H9 (cell line): ENCODE measurements around the gene IL21R. TPM values are rescaled to one million over a fixed set of nuclear protein-coding genes. Genes with fewer than 3 reads are reported as not detected.

Experiments
- DNase-seq: peaks from one replicate; pipeline ENCODE4 v3.0.0-alpha.2; 2017
- H2AFZ ChIP-seq: one replicate; pipeline ENCODE4 v1.6.1; 2013; ENCODE audit warnings: mild to moderate bottlenecking, low read length, control low read depth, moderate library complexity
- H2AK5ac ChIP-seq: 2 replicates; pipeline ENCODE4 v1.6.1; 2013; ENCODE audit warnings: low read length, control low read depth, mixed read lengths; ENCODE audit not compliant: insufficient read length
- H2BK120ac ChIP-seq: one replicate; pipeline ENCODE4 v1.6.1; 2013; ENCODE audit warnings: low read depth, mild to moderate bottlenecking, low read length, control low read depth, inconsistent platforms; ENCODE audit not compliant: poor library complexity, severe bottlenecking
- H2BK12ac ChIP-seq: 2 replicates; pipeline ENCODE4 v1.6.1; 2013; ENCODE audit warnings: low read length, control low read depth, mixed read lengths, low read depth; ENCODE audit not compliant: insufficient read length
- H2BK15ac ChIP-seq: 2 replicates; pipeline ENCODE4 v1.6.1; 2013; ENCODE audit warnings: low read depth, low read length, control low read depth
- H2BK20ac ChIP-seq: one replicate; pipeline ENCODE4 v1.6.1; 2013; ENCODE audit warnings: low read depth, mild to moderate bottlenecking, low read length, control low read depth, inconsistent platforms; ENCODE audit not compliant: poor library complexity, severe bottlenecking
- H2BK5ac ChIP-seq: 2 replicates; pipeline ENCODE4 v1.6.1; 2013; ENCODE audit warnings: low read length, control low read depth, mixed read lengths; ENCODE audit not compliant: insufficient read length
- H3K14ac ChIP-seq: 2 replicates; pipeline ENCODE4 v1.6.1; 2013; ENCODE audit warnings: low read length, control low read depth; ENCODE audit not compliant: insufficient read depth
- H3K18ac ChIP-seq: 2 replicates; pipeline ENCODE4 v1.6.1; 2013; ENCODE audit warnings: low read depth, mild to moderate bottlenecking, mixed read lengths, low read length, control low read depth; ENCODE audit not compliant: insufficient read length
- H3K23ac ChIP-seq: 2 replicates; pipeline ENCODE4 v1.6.1; 2013; ENCODE audit warnings: low read length, control low read depth, mixed read lengths, low read depth; ENCODE audit not compliant: insufficient read length
- H3K23me2 ChIP-seq: 2 replicates; pipeline ENCODE4 v1.6.1; 2013; ENCODE audit warnings: low read depth, mild to moderate bottlenecking, mixed read lengths, low read length, control low read depth; ENCODE audit not compliant: insufficient read length, poor library complexity, severe bottlenecking
- H3K27ac ChIP-seq: 2 replicates; pipeline ENCODE4 v1.5.1; 2013; ENCODE audit warnings: low read length, control low read depth, mixed read lengths, low read depth; ENCODE audit not compliant: insufficient read length
- H3K27me3 ChIP-seq: 2 replicates; pipeline ENCODE4 v1.6.1; 2013; ENCODE audit warnings: low read length, control low read depth, inconsistent platforms; ENCODE audit not compliant: insufficient read depth
- H3K4ac ChIP-seq: 2 replicates; pipeline ENCODE4 v1.6.1; 2013; ENCODE audit warnings: low read depth, mild to moderate bottlenecking, control low read depth, inconsistent platforms, low read length, moderate library complexity
- H3K4me1 ChIP-seq: 2 replicates; pipeline ENCODE4 v1.6.1; 2013; ENCODE audit warnings: low read length, control low read depth, inconsistent platforms; ENCODE audit not compliant: insufficient read depth
- H3K4me2 ChIP-seq: 2 replicates; pipeline ENCODE4 v1.6.1; 2013; ENCODE audit warnings: low read length, control low read depth, mixed read lengths; ENCODE audit not compliant: insufficient read length, insufficient read depth
- H3K56ac ChIP-seq: 2 replicates; pipeline ENCODE4 v1.6.1; 2013; ENCODE audit warnings: low read depth, mild to moderate bottlenecking, mixed read lengths, low read length, control low read depth; ENCODE audit not compliant: insufficient read length
- H3K79me1 ChIP-seq: 2 replicates; pipeline ENCODE4 v1.6.1; 2013; ENCODE audit warnings: low read depth, mild to moderate bottlenecking, moderate library complexity, low read length, control low read depth, inconsistent platforms; ENCODE audit not compliant: insufficient read depth, poor library complexity, severe bottlenecking
- H3K79me2 ChIP-seq: 2 replicates; pipeline ENCODE4 v1.6.1; 2013; ENCODE audit warnings: low read length, control low read depth, inconsistent platforms; ENCODE audit not compliant: insufficient read depth
- H3K9ac ChIP-seq: 2 replicates; pipeline ENCODE4 v1.6.1; 2013; ENCODE audit warnings: low read length, control low read depth, mixed read lengths; ENCODE audit not compliant: insufficient read length; ENCODE audit errors: extremely low read depth
- H3K9me3 ChIP-seq: one replicate; pipeline ENCODE4 v1.6.1; 2013; ENCODE audit warnings: low read depth, low read length, inconsistent platforms; ENCODE audit not compliant: control insufficient read depth
- H3T11ph ChIP-seq: one replicate; pipeline ENCODE4 v1.6.1; 2013; ENCODE audit warnings: mild to moderate bottlenecking, low read length, control low read depth, inconsistent platforms
- H4K20me1 ChIP-seq: one replicate; pipeline ENCODE4 v1.6.1; 2013; ENCODE audit not compliant: control insufficient read depth, insufficient read length, insufficient read depth
- H4K5ac ChIP-seq: 2 replicates; pipeline ENCODE4 v1.6.1; 2013; ENCODE audit warnings: low read depth, mild to moderate bottlenecking, mixed read lengths, low read length, control low read depth; ENCODE audit not compliant: insufficient read length
- H4K8ac ChIP-seq: replicated peaks from 2 replicates; pipeline ENCODE4 v1.6.1; 2013; ENCODE audit warnings: low read length, control low read depth, mixed read lengths, low read depth; ENCODE audit not compliant: insufficient read length
- H4K91ac ChIP-seq: 2 replicates; pipeline ENCODE4 v1.6.1; 2013; ENCODE audit warnings: low read depth, mild to moderate bottlenecking, moderate library complexity, mixed read lengths, low read length, control low read depth; ENCODE audit not compliant: insufficient read length
- H3K27ac Mint-ChIP-seq, 3 experiments: 2 replicates in 2 of 3; 3 replicates in 1 of 3; pipeline ENCODE4 v1.8.0; 2020 to 2021; ENCODE audit warnings: mixed read lengths in 3 of 3, mild to moderate bottlenecking in 1 of 3, moderate library complexity in 1 of 3
- H3K27me3 Mint-ChIP-seq: 2 replicates; pipeline ENCODE4 v1.8.0; 2021; ENCODE audit warnings: low read depth, mild to moderate bottlenecking, moderate library complexity, mixed read lengths
- H3K36me3 Mint-ChIP-seq, 3 experiments: 2 replicates in 2 of 3; 3 replicates in 1 of 3; pipeline ENCODE4 v1.8.0; 2020 to 2021; ENCODE audit warnings: low read depth in 3 of 3, mixed read lengths in 3 of 3; ENCODE audit not compliant: insufficient read depth in 1 of 3
- H3K4me1 Mint-ChIP-seq, 2 experiments: 2 replicates each; pipeline ENCODE4 v1.8.0; 2020; ENCODE audit warnings: mixed read lengths in 2 of 2
- H3K4me3 Mint-ChIP-seq, 2 experiments: 2 replicates in 1 of 2; 3 replicates in 1 of 2; pipeline ENCODE4 v1.8.0; 2020 to 2021; ENCODE audit warnings: mild to moderate bottlenecking in 2 of 2, mixed read lengths in 2 of 2, moderate library complexity in 1 of 2
- H3K9me3 Mint-ChIP-seq, 2 experiments: 2 replicates in 1 of 2; 3 replicates in 1 of 2; pipeline ENCODE4 v1.8.0; 2020; ENCODE audit warnings: mild to moderate bottlenecking in 2 of 2, mixed read lengths in 2 of 2, moderate library complexity in 1 of 2
- WGBS: extraction: QIAGEN DNeasy Blood & Tissue Kit; methylation state at CpG from one replicate; pipeline ENCODE4 v1.1.7; 2013; ENCODE audit warnings: missing lambda C conversion rate, low lambda C conversion rate, mixed read lengths; ENCODE audit not compliant: insufficient read length; ENCODE audit errors: extremely low coverage; 5-methylcytosine and 5-hydroxymethylcytosine counted together
- total RNA-seq: library from RNA; stranded (reverse); gene quantifications from 2 replicates; pipeline ENCODE4 v1.2.1, GENCODE V29; 2021
- TF ChIP-seq, protein P1 (sequence below): fragments of 200-600 bp; sonication (generic); conservative IDR thresholded peaks from 3 replicates; pipeline ENCODE4 v1.8.0; 2021; ENCODE audit warnings: antibody characterized with exemption, mild to moderate bottlenecking

The IL21R gene
- total RNA-seq, 1 experiment from 2014 or later = 0.07 TPM

- Histone ChIP-seq H2BK5ac (no peak overlapping the region), H4K8ac (no peak overlapping the region), H3K27me3 (no peaks in the 10 kb centered on the region), H3K4me2 (no peak overlapping the region), H2BK120ac (no peak overlapping the region), H4K5ac (no peak overlapping the region), H3K9me3 (no peaks in the 10 kb centered on the region), H3K14ac (no peak overlapping the region), H2BK15ac (no peak overlapping the region), H3K4me1 (no peaks in the 10 kb centered on the region), H2BK20ac (no peak overlapping the region), H3K4ac (no peak overlapping the region), H3K23me2 (no peaks in the 10 kb centered on the region), H2BK12ac (no peak overlapping the region), H4K20me1 (no peaks in the 10 kb centered on the region), H3K27ac (no peak overlapping the region), H3K18ac (no peak overlapping the region), H3K79me2 (no peaks in the 10 kb centered on the region), H2AFZ (no peak overlapping the region), H3K23ac (no peak overlapping the region), H3K56ac (no peak overlapping the region), H3K79me1 (no peaks in the 10 kb centered on the region), H3K9ac (no peak overlapping the region), H3T11ph (no peak overlapping the region), H4K91ac (no peak overlapping the region), H2AK5ac (no peak overlapping the region)
- no peak overlapping the region for H3K4me3 Mint-ChIP-seq
- H3K36me3 Mint-ChIP-seq = peaks cover 48 to 96% (median 93%) of the 10 kb centered on the region in 3 experiments
- H3K9me3 Mint-ChIP-seq = no peaks in the 10 kb centered on the region
- TF ChIP-seq, protein P1, sequence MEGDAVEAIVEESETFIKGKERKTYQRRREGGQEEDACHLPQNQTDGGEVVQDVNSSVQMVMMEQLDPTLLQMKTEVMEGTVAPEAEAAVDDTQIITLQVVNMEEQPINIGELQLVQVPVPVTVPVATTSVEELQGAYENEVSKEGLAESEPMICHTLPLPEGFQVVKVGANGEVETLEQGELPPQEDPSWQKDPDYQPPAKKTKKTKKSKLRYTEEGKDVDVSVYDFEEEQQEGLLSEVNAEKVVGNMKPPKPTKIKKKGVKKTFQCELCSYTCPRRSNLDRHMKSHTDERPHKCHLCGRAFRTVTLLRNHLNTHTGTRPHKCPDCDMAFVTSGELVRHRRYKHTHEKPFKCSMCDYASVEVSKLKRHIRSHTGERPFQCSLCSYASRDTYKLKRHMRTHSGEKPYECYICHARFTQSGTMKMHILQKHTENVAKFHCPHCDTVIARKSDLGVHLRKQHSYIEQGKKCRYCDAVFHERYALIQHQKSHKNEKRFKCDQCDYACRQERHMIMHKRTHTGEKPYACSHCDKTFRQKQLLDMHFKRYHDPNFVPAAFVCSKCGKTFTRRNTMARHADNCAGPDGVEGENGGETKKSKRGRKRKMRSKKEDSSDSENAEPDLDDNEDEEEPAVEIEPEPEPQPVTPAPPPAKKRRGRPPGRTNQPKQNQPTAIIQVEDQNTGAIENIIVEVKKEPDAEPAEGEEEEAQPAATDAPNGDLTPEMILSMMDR = no peak
- H3K27ac Mint-ChIP-seq = peak overlapping the region in 1 of 3 experiments; percentile 61; a peak in 1 of 7 replicates
- no peaks in the 10 kb centered on the region for H3K4me1 Mint-ChIP-seq
- H3K27me3 Mint-ChIP-seq = no peaks in the 10 kb centered on the region; the same call in 1 of the 2 replicates
- no peak for DNase-seq
- WGBS = no CpG with 5 or more reads among the region's 9 CpGs
Measured at GRCh38 chr16:27474041-27474440, 72.1 kb downstream of the IL21R start.
